Astrocyte (in vitro differentiated cells and primary cell): ENCODE data around the gene MYO15A. TPM values are rescaled to one million over a fixed set of nuclear protein-coding genes. Genes with fewer than 3 reads are reported as not detected.
"Not testable (repeated sequence)": the region's sequence is repeated elsewhere in the genome, so short reads cannot be mapped to it uniquely, and the experiment has no call there.

Experiments used
- DNase-seq: peaks from one replicate; pipeline ENCODE4 v3.0.0-alpha.2; 2010; ENCODE audit warnings: low read depth
- FAIRE-seq: peaks from 2 replicates; lab custom pipeline; 2011; peaks lifted over from hg19 to GRCh38; lab: Jason Lieb, UNC
- H2AFZ ChIP-seq: 2 replicates; pipeline ENCODE4 v1.6.0; 2012; ENCODE audit warnings: low read depth, low read length, inconsistent platforms
- H3K27ac ChIP-seq: 2 replicates; pipeline ENCODE4 v1.5.1; 2011; ENCODE audit warnings: low read depth, low read length, inconsistent platforms
- H3K27me3 ChIP-seq: 2 replicates; pipeline ENCODE4 v1.6.0; 2011; ENCODE audit warnings: low read length, inconsistent platforms; ENCODE audit not compliant: insufficient read depth
- H3K36me3 ChIP-seq: 2 replicates; pipeline ENCODE4 v1.5.1; 2011; ENCODE audit warnings: low read length, inconsistent platforms; ENCODE audit not compliant: insufficient read depth
- H3K4me1 ChIP-seq: 2 replicates; pipeline ENCODE4 v1.5.1; 2011; ENCODE audit warnings: low read length, inconsistent platforms; ENCODE audit not compliant: insufficient read depth
- H3K4me2 ChIP-seq: 2 replicates; pipeline ENCODE4 v1.6.0; 2012; ENCODE audit warnings: low read length, inconsistent platforms
- H3K4me3 ChIP-seq: 2 replicates; pipeline ENCODE4 v1.5.1; 2011; ENCODE audit warnings: low read depth, mild to moderate bottlenecking, low read length, inconsistent platforms; ENCODE audit not compliant: insufficient read depth
- H3K79me2 ChIP-seq: 2 replicates; pipeline ENCODE4 v1.6.0; 2012; ENCODE audit warnings: mild to moderate bottlenecking, low read length, inconsistent platforms; ENCODE audit not compliant: insufficient read depth
- H3K9ac ChIP-seq: 2 replicates; pipeline ENCODE4 v1.6.0; 2012; ENCODE audit warnings: mild to moderate bottlenecking, low read length, inconsistent platforms
- H3K9me3 ChIP-seq: 2 replicates; pipeline ENCODE4 v1.5.1; 2012; ENCODE audit warnings: low read depth, mild to moderate bottlenecking, low read length, inconsistent platforms; ENCODE audit not compliant: insufficient read depth
- H4K20me1 ChIP-seq: 2 replicates; pipeline ENCODE4 v1.6.0; 2012; ENCODE audit warnings: low read length, inconsistent platforms; ENCODE audit not compliant: insufficient read depth
- H3K27ac Mint-ChIP-seq: one replicate; pipeline ENCODE4 v1.8.0; 2021; ENCODE audit warnings: mild to moderate bottlenecking, mixed read lengths; ENCODE audit not compliant: unreplicated experiment
- H3K27me3 Mint-ChIP-seq: one replicate; pipeline ENCODE4 v1.8.0; 2021; ENCODE audit warnings: low read depth, mixed read lengths; ENCODE audit not compliant: unreplicated experiment
- H3K36me3 Mint-ChIP-seq: one replicate; pipeline ENCODE4 v1.8.0; 2021; ENCODE audit warnings: low read depth, mixed read lengths; ENCODE audit not compliant: unreplicated experiment
- H3K4me1 Mint-ChIP-seq: one replicate; pipeline ENCODE4 v1.8.0; 2021; ENCODE audit warnings: low read depth, mixed read lengths; ENCODE audit not compliant: unreplicated experiment
- H3K4me3 Mint-ChIP-seq: one replicate; pipeline ENCODE4 v1.8.0; 2021; ENCODE audit warnings: mild to moderate bottlenecking, moderate library complexity, mixed read lengths; ENCODE audit not compliant: unreplicated experiment
- H3K9me3 Mint-ChIP-seq: one replicate; pipeline ENCODE4 v1.8.0; 2021; ENCODE audit warnings: mild to moderate bottlenecking, mixed read lengths; ENCODE audit not compliant: unreplicated experiment
- CTCF ChIP-seq: IDR thresholded peaks from 2 replicates; pipeline ENCODE4 v1.5.1; 2011; ENCODE audit warnings: low read depth, mild to moderate bottlenecking, inconsistent platforms, low read length, moderate library complexity; ENCODE audit not compliant: insufficient read depth
- EZH2 ChIP-seq: IDR thresholded peaks from 2 replicates; pipeline ENCODE4 v1.6.1; 2012; ENCODE audit warnings: mild to moderate bottlenecking, low read length, inconsistent platforms; ENCODE audit not compliant: insufficient read depth
- total RNA-seq: library from RNA; stranded (reverse); gene quantifications from 2 replicates; pipeline ENCODE4 v1.2.1, GENCODE V29; 2021

MYO15A gene
- total RNA-seq, 1 donor from 2014 or later, result 0.32 TPM

- no peaks in the 10 kb centered on the region for H3K9me3 Mint-ChIP-seq
- H3K27ac Mint-ChIP-seq, result no peak overlapping the region
- H4K20me1 ChIP-seq, result peaks cover 63% of the 10 kb centered on the region
These were observed 99.5 kb downstream of the MYO15A start for GRCh38 chr17:18208092-18208491.

GRCh38 chr17:18213666-18214270 is 105.2 kb downstream of the MYO15A start:
- peaks cover 4% of the 10 kb centered on the region for H3K36me3 Mint-ChIP-seq
- no peak for TF ChIP-seq CTCF
- no peak for TF ChIP-seq EZH2
- H3K79me2 ChIP-seq, result no peaks in the 10 kb centered on the region
- H3K27ac ChIP-seq, result no peak overlapping the region
- H3K4me3 Mint-ChIP-seq, result no peak overlapping the region
- no peak for DNase-seq
- H3K4me3 ChIP-seq, result no peak overlapping the region
- H3K27me3 Mint-ChIP-seq, result no peaks in the 10 kb centered on the region
- H3K27ac Mint-ChIP-seq, result no peak overlapping the region
- H3K4me2 ChIP-seq, result no peak overlapping the region
- peaks cover 11% of the 10 kb centered on the region for H3K36me3 ChIP-seq
- no peaks in the 10 kb centered on the region for H3K9me3 ChIP-seq
- H3K9me3 Mint-ChIP-seq, result no peaks in the 10 kb centered on the region
- no peak for FAIRE-seq
- H3K27me3 ChIP-seq, result no peaks in the 10 kb centered on the region
- H3K9ac ChIP-seq, result no peak overlapping the region
- peaks cover 11% of the 10 kb centered on the region for H4K20me1 ChIP-seq
- no peak overlapping the region for H2AFZ ChIP-seq
- peaks cover 2% of the 10 kb centered on the region for H3K4me1 Mint-ChIP-seq
- H3K4me1 ChIP-seq, result peaks cover 3% of the 10 kb centered on the region

More at GRCh38 chr17:18208092-18208491, 99.5 kb downstream of the MYO15A start:
- H3K4me3 ChIP-seq, result no peak overlapping the region
- TF ChIP-seq CTCF, result no peak
- no peak for TF ChIP-seq EZH2
- H2AFZ ChIP-seq, result no peak overlapping the region
- H3K9me3 ChIP-seq, result no peaks in the 10 kb centered on the region
- Mint-ChIP-seq H3K4me3 (no peak overlapping the region), H3K27me3 (no peaks in the 10 kb centered on the region), H3K4me1 (no peaks in the 10 kb centered on the region), H3K36me3 (peaks cover 16% of the 10 kb centered on the region)
- H3K79me2 ChIP-seq, result peaks cover 38% of the 10 kb centered on the region
- H3K4me2 ChIP-seq, result no peak overlapping the region
- no peak overlapping the region for H3K9ac ChIP-seq
- H3K27me3 ChIP-seq, result no peaks in the 10 kb centered on the region
- peaks cover 35% of the 10 kb centered on the region for H3K36me3 ChIP-seq
- no peak for FAIRE-seq
- no peaks in the 10 kb centered on the region for H3K4me1 ChIP-seq
- DNase-seq, result no peak
- H3K27ac ChIP-seq, result no peak overlapping the region

- H3K79me2 ChIP-seq, H3K4me3 ChIP-seq, H3K27me3 ChIP-seq, FAIRE-seq, H3K27ac ChIP-seq, H3K9me3 Mint-ChIP-seq, H3K36me3 ChIP-seq, H2AFZ ChIP-seq, H3K4me2 ChIP-seq, H3K27me3 Mint-ChIP-seq, H3K9me3 ChIP-seq, H3K9ac ChIP-seq, H3K4me1 Mint-ChIP-seq, H3K36me3 Mint-ChIP-seq, DNase-seq, H3K4me3 Mint-ChIP-seq, H4K20me1 ChIP-seq: not testable (repeated sequence)
- H3K4me1 ChIP-seq, result peaks cover 17% of the 10 kb centered on the region
- peak overlapping the region; percentile 41 for H3K27ac Mint-ChIP-seq
These were observed 108.3 kb downstream of the MYO15A start for GRCh38 chr17:18216906-18217305.
